ENCODE measurements around the gene CBL. TPM values are rescaled to one million over a fixed set of nuclear protein-coding genes. Genes with fewer than 3 reads are reported as not detected.
"Not testable (repeated sequence)": the region's sequence is repeated elsewhere in the genome, so short reads cannot be mapped to it uniquely, and the experiment has no call there.

CBL gene
- total RNA-seq, 2 donors from 2014 or later: 35.9 to 41.7 TPM

DNA sequence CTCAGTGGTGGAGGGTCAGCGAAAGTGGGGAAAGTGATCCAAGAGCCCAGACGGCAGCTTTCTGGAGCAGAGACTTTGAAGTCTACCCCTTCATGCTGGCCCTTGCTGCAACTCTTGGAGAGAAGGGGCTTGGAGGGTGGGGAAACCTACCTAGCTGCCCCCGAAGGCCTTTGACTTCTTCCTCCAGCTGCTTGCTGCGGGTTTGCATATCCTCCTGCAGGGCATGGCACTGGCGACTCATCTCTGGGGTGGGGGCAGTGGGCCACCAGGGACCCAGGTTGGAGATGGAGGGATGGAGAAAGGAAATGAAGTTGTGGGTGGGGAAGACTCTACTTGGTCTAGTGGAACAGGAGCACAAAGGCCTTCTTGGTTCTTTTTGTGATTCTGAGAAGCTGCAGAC is 13.1 kb upstream of the CBL start:
- Mint-ChIP-seq H3K4me3 (no peak overlapping the region), H3K27me3 (no peaks in the 10 kb centered on the region), H3K36me3 (ENCODE audit: low read depth) (no peaks in the 10 kb centered on the region), H3K9me3 (no peaks in the 10 kb centered on the region), H3K4me1 (no peaks in the 10 kb centered on the region), H3K27ac (no peak overlapping the region)
- no peak for ATAC-seq (replicated peaks)

DNA sequence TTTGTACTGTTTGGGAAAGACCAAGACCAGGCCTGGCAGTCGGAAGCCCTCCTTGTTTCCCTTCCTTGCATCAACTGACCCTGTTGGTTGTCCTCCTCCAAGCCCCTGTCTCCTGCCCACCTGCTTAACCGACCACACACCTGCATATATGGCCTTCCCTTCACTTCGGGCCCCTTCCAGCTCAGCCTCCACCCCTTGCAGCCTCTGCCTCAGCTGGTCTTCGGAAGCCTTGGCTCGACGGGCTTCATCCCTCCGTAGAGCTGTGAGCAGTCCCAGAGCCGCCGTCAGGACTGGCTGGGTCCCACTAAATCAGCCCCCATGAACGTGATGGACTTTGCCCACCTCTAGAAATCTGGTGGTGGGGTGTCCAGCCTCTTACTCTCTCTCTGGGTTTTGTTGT is 12.5 kb upstream of the CBL start:
- Mint-ChIP-seq H3K4me3 (no peak overlapping the region), H3K9me3 (no peaks in the 10 kb centered on the region), H3K4me1 (no peaks in the 10 kb centered on the region), H3K27me3 (no peaks in the 10 kb centered on the region), H3K36me3 (ENCODE audit: low read depth) (no peaks in the 10 kb centered on the region), H3K27ac (no peak overlapping the region)
- ATAC-seq (replicated peaks): no peak

DNA sequence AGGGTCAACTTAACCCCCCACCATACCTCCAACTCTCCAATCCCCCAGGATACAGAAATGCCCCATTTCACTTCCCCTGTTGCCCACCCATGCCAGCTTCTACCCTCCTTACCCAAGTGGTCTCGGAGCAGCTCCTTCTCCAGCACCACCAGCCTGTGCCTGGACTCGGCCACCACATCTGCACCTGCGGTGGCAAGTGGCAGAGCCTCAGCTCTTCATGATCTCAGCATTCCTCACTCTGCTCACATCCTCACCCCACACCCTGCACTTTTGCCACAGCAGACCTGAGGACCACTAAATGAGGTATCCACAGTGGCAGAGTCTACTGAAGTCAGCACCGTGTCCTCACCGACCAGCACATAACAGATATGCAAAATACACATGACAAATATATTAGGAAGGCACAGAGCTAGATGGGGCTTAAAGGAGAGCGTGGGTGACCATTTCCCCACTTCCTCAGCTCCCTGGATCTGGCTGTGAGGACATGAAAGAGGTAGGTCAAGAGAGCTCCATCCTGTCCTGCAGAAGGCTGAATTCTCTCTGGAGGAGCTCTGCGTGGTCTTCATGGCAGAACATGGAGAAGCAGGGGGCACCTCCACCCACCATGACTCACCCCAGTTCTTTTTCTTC is 11.2 kb upstream of the CBL start:
- Mint-ChIP-seq H3K4me1 (no peaks in the 10 kb centered on the region), H3K9me3 (no peaks in the 10 kb centered on the region), H3K36me3 (ENCODE audit: low read depth) (no peaks in the 10 kb centered on the region), H3K27ac (no peak overlapping the region), H3K27me3 (no peaks in the 10 kb centered on the region), H3K4me3 (no peak overlapping the region)
- ATAC-seq (replicated peaks): no peak

DNA sequence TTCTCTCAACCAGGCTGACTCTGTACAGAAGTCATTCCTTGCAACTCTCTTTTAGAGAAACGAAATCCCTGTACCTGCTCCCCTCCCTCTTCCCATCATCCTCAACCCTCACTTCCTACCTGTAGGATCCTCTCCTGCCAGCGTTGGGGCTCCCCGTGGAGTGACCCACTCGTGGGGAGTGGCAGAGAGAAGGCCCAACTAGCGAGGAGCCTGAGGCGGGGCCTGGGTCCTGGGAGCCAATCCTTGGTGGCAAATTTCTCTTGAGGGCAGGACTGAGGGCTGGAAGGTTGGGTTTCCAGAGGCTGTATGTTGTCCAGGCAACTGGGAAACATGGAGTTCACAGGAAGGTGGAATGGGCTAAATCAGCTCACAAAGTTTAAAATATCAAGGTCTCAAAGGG is 10.5 kb upstream of the CBL start:
- Mint-ChIP-seq H3K27ac (no peak overlapping the region), H3K36me3 (ENCODE audit: low read depth) (no peaks in the 10 kb centered on the region), H3K4me3 (no peak overlapping the region), H3K4me1 (no peaks in the 10 kb centered on the region), H3K27me3 (no peaks in the 10 kb centered on the region), H3K9me3 (no peaks in the 10 kb centered on the region)
- ATAC-seq (replicated peaks): peak; percentile 43

DNA sequence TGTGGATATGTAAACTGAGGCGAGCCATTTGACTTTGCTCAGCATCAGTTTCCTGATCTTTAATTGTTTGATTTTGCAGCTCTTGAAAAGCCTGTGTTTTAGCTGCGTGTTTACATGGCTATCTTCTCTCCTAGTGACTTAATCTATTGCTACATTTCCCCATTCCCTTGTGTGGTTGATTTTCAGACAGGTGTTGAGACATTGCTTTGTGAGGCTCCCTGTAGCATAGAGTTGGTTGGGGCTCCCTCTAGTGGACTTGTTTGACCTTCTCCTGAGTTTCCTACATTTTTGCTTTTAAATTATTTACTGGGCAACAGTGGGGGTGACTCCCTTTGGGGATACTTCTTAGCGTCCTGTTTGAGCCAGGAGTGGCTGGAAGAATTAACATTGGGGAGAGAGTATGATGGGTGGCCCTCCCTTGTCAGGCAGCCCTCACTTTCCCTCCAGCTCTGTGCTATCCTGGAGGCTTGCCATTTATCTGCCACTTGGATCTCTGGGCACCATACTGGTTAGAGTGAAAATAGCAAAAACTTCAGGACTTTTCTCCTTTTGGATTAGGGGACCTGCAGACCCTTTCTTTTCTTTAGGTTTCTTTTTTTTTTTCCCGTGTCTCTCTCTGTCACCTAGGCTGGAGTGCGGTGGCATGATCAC is 9.2 kb upstream of the CBL start:
- H3K4me1 Mint-ChIP-seq: no peaks in the 10 kb centered on the region
- peak; percentile 96 for ATAC-seq (replicated peaks)
- H3K9me3 Mint-ChIP-seq: no peaks in the 10 kb centered on the region
- H3K4me3 Mint-ChIP-seq: no peak overlapping the region
- H3K36me3 Mint-ChIP-seq (ENCODE audit: low read depth): no peaks in the 10 kb centered on the region
- H3K27ac Mint-ChIP-seq: no peak overlapping the region
- H3K27me3 Mint-ChIP-seq: no peaks in the 10 kb centered on the region

DNA sequence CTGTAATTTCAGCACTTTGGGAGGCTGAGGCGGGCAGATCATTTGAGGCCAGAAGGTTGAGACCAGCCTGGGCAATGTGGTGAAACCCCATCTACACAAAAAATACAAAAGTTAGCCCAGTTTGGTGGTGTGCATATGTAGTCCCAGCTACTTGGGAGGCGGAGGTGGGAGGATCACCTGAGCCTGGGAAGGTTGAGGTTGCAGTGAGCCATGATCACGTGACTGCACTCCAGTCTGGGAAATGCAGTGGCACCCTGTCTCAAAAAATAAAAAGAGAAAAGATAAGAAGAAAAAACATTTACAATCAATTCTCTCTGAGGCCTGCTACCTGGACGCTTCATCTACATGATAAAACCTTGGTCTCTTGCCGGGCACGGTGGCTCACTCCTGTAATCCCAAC is 7.2 kb upstream of the CBL start:
- Mint-ChIP-seq H3K27me3 (no peaks in the 10 kb centered on the region), H3K9me3 (no peaks in the 10 kb centered on the region), H3K36me3 (ENCODE audit: low read depth) (no peaks in the 10 kb centered on the region), H3K4me1 (no peaks in the 10 kb centered on the region), H3K27ac (no peak overlapping the region), H3K4me3 (no peak overlapping the region)
- ATAC-seq (replicated peaks): no peak

DNA sequence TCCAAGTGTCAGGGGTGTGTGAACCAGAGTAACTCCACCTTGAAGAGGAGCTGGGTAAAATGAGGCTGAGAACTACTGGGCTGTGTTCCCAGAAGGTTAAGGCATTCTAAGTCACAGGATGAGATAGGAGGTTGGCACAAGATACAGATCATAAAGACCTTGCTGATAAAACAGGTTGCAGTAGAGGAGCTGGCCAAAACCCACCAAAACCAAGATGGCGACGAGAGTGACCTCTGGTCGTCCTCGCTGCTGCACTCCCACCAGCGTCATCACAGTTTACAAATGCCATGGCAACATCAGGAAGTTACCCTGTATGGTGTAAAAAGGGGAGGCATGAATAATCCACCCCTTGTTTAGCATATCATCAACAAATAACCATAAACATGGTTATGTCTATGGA is 4.9 kb upstream of the CBL start:
- H3K36me3 Mint-ChIP-seq (ENCODE audit: low read depth); H3K27ac Mint-ChIP-seq; H3K9me3 Mint-ChIP-seq; H3K27me3 Mint-ChIP-seq; H3K4me3 Mint-ChIP-seq; H3K4me1 Mint-ChIP-seq; ATAC-seq (replicated peaks): not testable (repeated sequence)

DNA sequence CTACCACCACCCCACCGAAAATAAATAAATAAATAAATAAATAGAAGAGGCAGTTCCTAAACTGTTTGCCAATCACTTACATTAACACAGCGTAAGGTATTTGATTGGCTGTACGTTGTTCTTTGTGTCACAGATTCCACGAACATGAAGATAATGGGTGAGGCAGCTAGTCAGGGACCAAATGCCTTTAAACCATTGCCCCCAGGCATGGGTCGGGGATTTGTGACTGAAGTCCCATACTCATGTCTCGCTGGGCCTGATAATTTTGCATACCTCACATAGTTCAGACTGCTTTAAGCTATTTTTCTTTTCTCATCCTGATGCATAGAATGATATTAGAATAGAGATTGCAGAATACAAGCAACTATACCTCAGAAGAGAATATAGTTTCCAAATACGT is 3.6 kb upstream of the CBL start:
- H3K27me3 Mint-ChIP-seq: no peaks in the 10 kb centered on the region
- H3K36me3 Mint-ChIP-seq (ENCODE audit: low read depth): peaks cover 7% of the 10 kb centered on the region
- peaks cover 2% of the 10 kb centered on the region for H3K4me1 Mint-ChIP-seq
- H3K4me3 Mint-ChIP-seq: no peak overlapping the region
- no peak for ATAC-seq (replicated peaks)
- H3K27ac Mint-ChIP-seq: no peak overlapping the region
- H3K9me3 Mint-ChIP-seq: no peaks in the 10 kb centered on the region

DNA sequence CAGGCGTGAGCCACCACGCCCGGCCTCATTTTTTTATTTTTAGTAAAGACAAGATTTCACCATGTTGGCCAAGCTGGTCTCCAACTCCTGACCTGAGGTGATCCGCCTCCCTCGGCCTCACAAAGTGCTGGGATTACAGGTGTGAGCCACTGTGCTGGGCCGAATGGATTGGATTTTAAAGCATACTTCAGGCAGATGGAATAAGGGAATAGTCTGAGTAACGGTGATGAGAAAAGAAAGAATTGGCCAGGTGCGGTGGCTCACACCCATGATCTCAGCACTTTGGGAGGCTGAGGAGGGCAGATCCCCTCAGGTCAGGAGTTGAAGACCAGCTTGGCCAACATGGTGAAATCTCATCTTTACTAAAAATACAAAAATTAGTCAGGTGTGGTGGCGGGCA is 2.1 kb upstream of the CBL start:
- Mint-ChIP-seq H3K27ac (no peak overlapping the region), H3K27me3 (no peaks in the 10 kb centered on the region), H3K4me1 (peaks cover 9% of the 10 kb centered on the region), H3K36me3 (ENCODE audit: low read depth) (peaks cover 12% of the 10 kb centered on the region), H3K4me3 (peak overlapping the region; percentile 75), H3K9me3 (no peaks in the 10 kb centered on the region)
- no peak for ATAC-seq (replicated peaks)

DNA sequence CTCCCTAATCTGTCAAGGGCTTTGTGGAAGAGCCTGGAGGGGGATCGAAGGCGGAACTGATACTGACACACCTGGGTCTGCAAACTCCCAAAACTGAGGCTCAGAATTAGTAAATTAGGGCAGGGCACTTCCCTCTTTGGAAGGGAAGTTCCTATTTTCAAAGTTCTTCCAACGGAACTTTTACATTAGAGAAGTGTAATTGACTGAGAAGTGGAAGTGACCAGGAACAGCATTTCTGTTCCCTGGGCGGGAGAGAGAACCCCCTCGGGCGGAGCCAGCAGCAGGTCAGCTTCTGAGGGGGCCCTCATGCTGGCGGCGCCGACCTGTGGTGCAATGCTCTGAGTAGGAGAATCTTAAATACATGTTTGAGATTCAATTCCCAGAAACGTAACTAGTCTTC is 1.1 kb upstream of the CBL start:
- Mint-ChIP-seq H3K27me3 (no peaks in the 10 kb centered on the region), H3K27ac (peak overlapping the region; percentile 74), H3K36me3 (ENCODE audit: low read depth) (peaks cover 13% of the 10 kb centered on the region), H3K4me3 (peak overlapping the region; percentile 75), H3K9me3 (no peaks in the 10 kb centered on the region), H3K4me1 (peaks cover 15% of the 10 kb centered on the region)
- no peak for ATAC-seq (replicated peaks)

DNA sequence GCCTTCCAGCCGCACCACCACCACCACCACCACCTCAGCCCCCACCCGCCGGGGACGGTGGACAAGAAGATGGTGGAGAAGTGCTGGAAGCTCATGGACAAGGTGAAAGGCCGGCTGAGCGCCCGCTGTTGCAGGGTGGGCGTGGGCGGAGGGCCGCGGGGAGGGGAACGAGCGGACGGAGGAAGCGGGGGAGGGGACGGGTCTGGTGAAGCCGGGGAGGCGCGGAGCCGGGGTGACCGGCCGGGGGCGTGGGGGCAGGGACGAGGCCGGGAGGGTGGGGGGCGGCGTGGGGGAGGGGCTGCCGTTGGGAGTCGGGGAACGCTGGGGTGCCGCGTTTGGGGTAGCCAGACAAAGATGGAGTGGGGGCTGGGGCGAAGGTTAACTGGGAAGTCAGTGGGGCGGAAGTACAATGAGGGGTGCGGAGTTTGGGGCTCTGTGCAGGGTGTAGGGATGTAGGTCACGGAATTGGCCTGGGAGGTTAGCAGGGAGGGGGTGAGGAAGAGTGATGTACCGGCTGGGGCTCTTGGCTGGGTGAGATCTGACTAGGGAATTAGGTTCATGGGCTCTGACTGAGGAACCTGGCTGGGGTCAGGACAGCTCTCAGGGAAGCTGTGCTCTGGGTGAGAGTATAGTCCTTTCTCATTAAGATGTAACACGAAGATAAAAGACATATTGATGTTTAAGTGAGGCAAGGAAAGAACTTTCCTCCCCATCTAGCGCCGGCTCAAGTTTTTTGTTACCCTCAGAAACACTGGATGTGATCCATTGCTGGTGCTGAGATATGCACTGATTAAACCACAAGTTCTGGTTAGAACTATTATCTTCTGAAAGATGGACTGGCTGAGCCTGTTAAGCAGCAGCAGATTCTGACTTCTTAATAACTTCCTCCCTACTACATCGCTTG is 624 bp downstream of the CBL start:
- Mint-ChIP-seq H3K9me3 (no peaks in the 10 kb centered on the region), H3K36me3 (ENCODE audit: low read depth) (peaks cover 13% of the 10 kb centered on the region), H3K4me3 (peak overlapping the region; percentile 96), H3K4me1 (peaks cover 15% of the 10 kb centered on the region), H3K27ac (peak overlapping the region; percentile 94), H3K27me3 (no peaks in the 10 kb centered on the region)
- ATAC-seq (replicated peaks): peak; percentile 57

DNA sequence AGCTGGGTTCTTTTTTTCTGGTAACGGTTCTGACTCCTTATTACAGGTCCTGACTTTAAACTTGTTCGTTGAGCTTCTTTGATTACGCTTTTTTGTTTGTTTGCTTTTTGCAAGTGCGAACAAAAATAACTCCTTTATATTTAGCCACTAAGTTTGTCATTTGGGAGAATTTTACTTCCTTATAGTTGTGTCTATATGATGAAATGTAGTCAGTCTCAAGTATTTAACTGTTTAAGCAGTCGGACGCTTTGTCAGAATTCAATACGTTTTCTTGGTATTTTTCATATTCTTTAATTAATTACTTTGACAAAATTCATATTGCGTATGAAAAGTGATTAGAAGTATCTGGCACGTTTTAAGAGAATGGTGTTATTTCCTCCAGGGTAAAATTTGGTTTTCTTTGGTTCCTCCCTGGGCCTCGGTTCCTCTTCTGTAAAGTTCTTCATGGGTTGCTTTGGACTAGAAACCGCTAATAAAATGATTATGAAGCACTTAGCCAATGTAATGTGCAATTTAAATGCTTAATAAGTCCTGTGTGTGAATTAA is 1.3 kb downstream of the CBL start:
- Mint-ChIP-seq H3K27ac (peak overlapping the region; percentile 94), H3K36me3 (ENCODE audit: low read depth) (peaks cover 13% of the 10 kb centered on the region), H3K4me1 (peaks cover 15% of the 10 kb centered on the region), H3K27me3 (no peaks in the 10 kb centered on the region), H3K4me3 (peak overlapping the region; percentile 96), H3K9me3 (no peaks in the 10 kb centered on the region)
- ATAC-seq (replicated peaks): no peak

DNA sequence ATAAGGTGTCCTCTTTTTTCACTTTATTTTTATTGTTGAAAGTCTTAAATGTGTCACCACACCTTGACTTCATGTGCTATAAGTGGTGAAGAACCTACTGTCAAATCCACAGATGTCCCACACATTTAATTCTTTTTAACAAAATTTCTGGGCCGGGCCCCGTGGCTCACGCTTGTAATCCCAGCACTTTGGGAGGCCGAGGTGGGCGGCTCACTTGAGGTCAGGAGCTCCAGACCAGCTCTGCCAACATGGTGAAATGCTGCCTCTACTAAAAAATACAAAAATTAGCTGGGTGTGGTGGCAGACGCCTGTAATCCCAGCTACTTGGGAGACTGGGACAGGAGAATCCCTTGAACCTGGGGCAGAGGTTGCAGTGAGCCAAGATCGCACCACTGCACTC is 3.0 kb downstream of the CBL start:
- Mint-ChIP-seq H3K27ac (no peak overlapping the region), H3K9me3 (no peaks in the 10 kb centered on the region), H3K4me1 (peaks cover 20% of the 10 kb centered on the region), H3K27me3 (no peaks in the 10 kb centered on the region), H3K36me3 (ENCODE audit: low read depth) (peaks cover 13% of the 10 kb centered on the region), H3K4me3 (peak overlapping the region; percentile 45)
- no peak for ATAC-seq (replicated peaks)

DNA sequence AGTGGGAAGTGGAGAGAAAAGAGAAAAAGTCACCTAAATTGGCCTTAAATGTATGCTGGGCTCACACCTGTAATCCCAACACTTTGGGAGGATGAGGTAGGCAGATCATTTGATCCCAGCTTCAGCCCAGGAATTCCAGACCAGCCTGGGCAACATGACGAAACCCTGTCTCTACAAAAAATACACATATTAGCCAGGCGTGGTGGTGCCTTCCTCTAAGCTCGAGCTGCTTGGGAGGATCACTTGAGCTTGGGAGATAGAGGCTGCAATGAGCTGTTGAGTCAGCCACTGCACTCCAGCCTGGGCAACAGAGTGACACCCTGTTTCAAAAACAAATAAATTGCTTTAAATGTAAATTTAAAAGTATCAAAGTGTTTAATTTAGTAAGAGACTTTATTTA is 3.9 kb downstream of the CBL start:
- Mint-ChIP-seq H3K27ac (no peak overlapping the region), H3K9me3 (no peaks in the 10 kb centered on the region)

More for the DNA sequence above, 3.9 kb downstream of the CBL start:
- peaks cover 17% of the 10 kb centered on the region for H3K36me3 Mint-ChIP-seq (ENCODE audit: low read depth)
- no peak overlapping the region for H3K4me3 Mint-ChIP-seq
- H3K4me1 Mint-ChIP-seq: peaks cover 26% of the 10 kb centered on the region
- H3K27me3 Mint-ChIP-seq: no peaks in the 10 kb centered on the region
- no peak for ATAC-seq (replicated peaks)
